ENCODE results near the gene GGACT. TPM values are rescaled to one million over a fixed set of nuclear protein-coding genes. Genes with fewer than 3 reads are reported as not detected.
"Not testable (repeated sequence)": the region's sequence is repeated elsewhere in the genome, so short reads cannot be mapped to it uniquely, and the experiment has no call there.

The GGACT gene
- polyA plus RNA-seq, 4 donors = 4.1 to 13.1 (median 4.8) TPM

GRCh38 chr13:100627120-100627519 is 38.5 kb upstream of the GGACT start:
- no peak for FAIRE-seq
- 88 to 93% (median 93%) methylated on average over 15 of the region's 15 CpGs for WGBS, 3 donors
- Histone ChIP-seq H3K27ac (ENCODE audit: low read depth in 1 of 3, low read length in 2 of 3) (no peak overlapping the region), H3K4me3 (ENCODE audit: low read depth in 1 of 3, low read length in 3 of 3) (no peak overlapping the region), H3K4me1 (ENCODE audit: control insufficient read depth in 3 of 3, insufficient read depth in 2 of 3, low read depth in 1 of 3, low read length in 2 of 3) (no peaks in the 10 kb centered on the region), H3K27me3 (ENCODE audit: control insufficient read depth in 3 of 3, insufficient read depth in 3 of 3, low read length in 3 of 3) (no peaks in the 10 kb centered on the region), H3K9me3 (ENCODE audit: control insufficient read depth in 2 of 2, insufficient read depth in 1 of 2, low read depth in 1 of 2, low read length in 1 of 2) (no peaks in the 10 kb centered on the region), H3K36me3 (ENCODE audit: control insufficient read depth in 3 of 3, insufficient read depth in 2 of 3, low read depth in 1 of 3, low read length in 3 of 3) (peaks cover 2 to 42% (median 4%) of the 10 kb centered on the region in 3 donors)
- DNase-seq = no peak

GRCh38 chr13:100625447-100625846 is 36.9 kb upstream of the GGACT start:
- WGBS, 3 donors = 88 to 93% (median 92%) methylated on average over 9 of the region's 9 CpGs
- Histone ChIP-seq H3K27ac (ENCODE audit: low read depth in 1 of 3, low read length in 2 of 3) (no peak overlapping the region), H3K36me3 (ENCODE audit: control insufficient read depth in 3 of 3, insufficient read depth in 2 of 3, low read depth in 1 of 3, low read length in 3 of 3) (peaks cover 2 to 47% (median 4%) of the 10 kb centered on the region in 3 donors), H3K4me3 (ENCODE audit: low read depth in 1 of 3, low read length in 3 of 3) (no peak overlapping the region), H3K9me3 (ENCODE audit: control insufficient read depth in 2 of 2, insufficient read depth in 1 of 2, low read depth in 1 of 2, low read length in 1 of 2) (peaks cover 0 to 3% of the 10 kb centered on the region in 2 donors), H3K4me1 (ENCODE audit: control insufficient read depth in 3 of 3, insufficient read depth in 2 of 3, low read depth in 1 of 3, low read length in 2 of 3) (no peaks in the 10 kb centered on the region), H3K27me3 (ENCODE audit: control insufficient read depth in 3 of 3, insufficient read depth in 3 of 3, low read length in 3 of 3) (no peaks in the 10 kb centered on the region)
- DNase-seq (no peak), FAIRE-seq (no peak)

GRCh38 chr13:100620792-100621191 is 32.2 kb upstream of the GGACT start:
- no peak overlapping the region for H3K27ac ChIP-seq (ENCODE audit: low read depth in 1 of 3, low read length in 2 of 3)
- H3K4me1 ChIP-seq (ENCODE audit: control insufficient read depth in 3 of 3, insufficient read depth in 2 of 3, low read depth in 1 of 3, low read length in 2 of 3) = no peaks in the 10 kb centered on the region
- no peak overlapping the region for H3K4me3 ChIP-seq (ENCODE audit: low read depth in 1 of 3, low read length in 3 of 3)
- peaks cover 2 to 27% (median 4%) of the 10 kb centered on the region in 3 donors for H3K36me3 ChIP-seq (ENCODE audit: control insufficient read depth in 3 of 3, insufficient read depth in 2 of 3, low read depth in 1 of 3, low read length in 3 of 3)
- no peaks in the 10 kb centered on the region for H3K27me3 ChIP-seq (ENCODE audit: control insufficient read depth in 3 of 3, insufficient read depth in 3 of 3, low read length in 3 of 3)
- FAIRE-seq = no peak
- no peak for DNase-seq
- 81 to 97% (median 94%) methylated on average over 4 of the region's 4 CpGs for WGBS, 3 donors
- peaks cover 0 to 9% of the 10 kb centered on the region in 2 donors for H3K9me3 ChIP-seq (ENCODE audit: control insufficient read depth in 2 of 2, insufficient read depth in 1 of 2, low read depth in 1 of 2, low read length in 1 of 2)

- no peak for FAIRE-seq
- WGBS, 3 donors = 77 to 96% (median 85%) methylated on average over 2 of the region's 2 CpGs
- peaks cover 0 to 9% of the 10 kb centered on the region in 2 donors for H3K9me3 ChIP-seq (ENCODE audit: control insufficient read depth in 2 of 2, insufficient read depth in 1 of 2, low read depth in 1 of 2, low read length in 1 of 2)
- DNase-seq = no peak
- no peak overlapping the region for H3K4me3 ChIP-seq (ENCODE audit: low read depth in 1 of 3, low read length in 3 of 3)
- no peaks in the 10 kb centered on the region for H3K4me1 ChIP-seq (ENCODE audit: control insufficient read depth in 3 of 3, insufficient read depth in 2 of 3, low read depth in 1 of 3, low read length in 2 of 3)
- H3K27ac ChIP-seq (ENCODE audit: low read depth in 1 of 3, low read length in 2 of 3) = no peak overlapping the region
- H3K27me3 ChIP-seq (ENCODE audit: control insufficient read depth in 3 of 3, insufficient read depth in 3 of 3, low read length in 3 of 3) = no peaks in the 10 kb centered on the region
- peaks cover 0 to 23% (median 4%) of the 10 kb centered on the region in 3 donors for H3K36me3 ChIP-seq (ENCODE audit: control insufficient read depth in 3 of 3, insufficient read depth in 2 of 3, low read depth in 1 of 3, low read length in 3 of 3)
Observed at GRCh38 chr13:100619940-100620339, 31.4 kb upstream of the GGACT start.

- not testable (repeated sequence) for H3K4me3 ChIP-seq (ENCODE audit: low read depth in 1 of 3, low read length in 3 of 3); H3K27ac ChIP-seq (ENCODE audit: low read depth in 1 of 3, low read length in 2 of 3); FAIRE-seq; H3K27me3 ChIP-seq (ENCODE audit: control insufficient read depth in 3 of 3, insufficient read depth in 3 of 3, low read length in 3 of 3); H3K9me3 ChIP-seq (ENCODE audit: control insufficient read depth in 2 of 2, insufficient read depth in 1 of 2, low read depth in 1 of 2, low read length in 1 of 2); H3K4me1 ChIP-seq (ENCODE audit: control insufficient read depth in 3 of 3, insufficient read depth in 2 of 3, low read depth in 1 of 3, low read length in 2 of 3); DNase-seq
- H3K36me3 ChIP-seq (ENCODE audit: control insufficient read depth in 3 of 3, insufficient read depth in 2 of 3, low read depth in 1 of 3, low read length in 3 of 3) = peaks cover 0 to 19% (median 4%) of the 10 kb centered on the region in 3 donors
- WGBS, 3 donors = 96 to 98% (median 98%) methylated on average over 20 to 22 of the region's 24 CpGs
Observed at GRCh38 chr13:100618897-100619296, 30.3 kb upstream of the GGACT start.

- Histone ChIP-seq H3K9me3 (ENCODE audit: control insufficient read depth in 2 of 2, insufficient read depth in 1 of 2, low read depth in 1 of 2, low read length in 1 of 2) (peaks cover 0 to 6% of the 10 kb centered on the region in 2 donors), H3K36me3 (ENCODE audit: control insufficient read depth in 3 of 3, insufficient read depth in 2 of 3, low read depth in 1 of 3, low read length in 3 of 3) (peaks cover 0 to 18% (median 0%) of the 10 kb centered on the region in 3 donors), H3K4me1 (ENCODE audit: control insufficient read depth in 3 of 3, insufficient read depth in 2 of 3, low read depth in 1 of 3, low read length in 2 of 3) (peaks cover 0 to 16% (median 3%) of the 10 kb centered on the region in 3 donors), H3K4me3 (ENCODE audit: low read depth in 1 of 3, low read length in 3 of 3) (no peak overlapping the region), H3K27ac (ENCODE audit: low read depth in 1 of 3, low read length in 2 of 3) (peak overlapping the region in 1 of 3 donors; percentile 39), H3K27me3 (ENCODE audit: control insufficient read depth in 3 of 3, insufficient read depth in 3 of 3, low read length in 3 of 3) (no peaks in the 10 kb centered on the region)
- FAIRE-seq (no peak), DNase-seq (peak in 1 of 2 donors; percentile 58)
- WGBS, 3 donors = 77 to 86% (median 84%) methylated on average over 5 of the region's 5 CpGs
Observed at GRCh38 chr13:100613031-100613430, 24.4 kb upstream of the GGACT start.

- FAIRE-seq = no peak
- 72 to 77% (median 76%) methylated on average over 9 of the region's 9 CpGs for WGBS, 3 donors
- H3K4me3 ChIP-seq (ENCODE audit: low read depth in 1 of 3, low read length in 3 of 3) = peak overlapping the region in 1 of 3 donors; percentile 1
- DNase-seq = no peak
- H3K27me3 ChIP-seq (ENCODE audit: control insufficient read depth in 3 of 3, insufficient read depth in 3 of 3, low read length in 3 of 3) = no peaks in the 10 kb centered on the region
- peaks cover 0 to 21% (median 0%) of the 10 kb centered on the region in 3 donors for H3K36me3 ChIP-seq (ENCODE audit: control insufficient read depth in 3 of 3, insufficient read depth in 2 of 3, low read depth in 1 of 3, low read length in 3 of 3)
- no peaks in the 10 kb centered on the region for H3K9me3 ChIP-seq (ENCODE audit: control insufficient read depth in 2 of 2, insufficient read depth in 1 of 2, low read depth in 1 of 2, low read length in 1 of 2)
- peaks cover 0 to 16% (median 3%) of the 10 kb centered on the region in 3 donors for H3K4me1 ChIP-seq (ENCODE audit: control insufficient read depth in 3 of 3, insufficient read depth in 2 of 3, low read depth in 1 of 3, low read length in 2 of 3)
- peak overlapping the region in 1 of 3 donors; percentile 38 for H3K27ac ChIP-seq (ENCODE audit: low read depth in 1 of 3, low read length in 2 of 3)
Observed at GRCh38 chr13:100611678-100612492, 23.3 kb upstream of the GGACT start.

- Histone ChIP-seq H3K4me3 (ENCODE audit: low read depth in 1 of 3, low read length in 3 of 3) (no peak overlapping the region), H3K4me1 (ENCODE audit: control insufficient read depth in 3 of 3, insufficient read depth in 2 of 3, low read depth in 1 of 3, low read length in 2 of 3) (peaks cover 0 to 16% (median 3%) of the 10 kb centered on the region in 3 donors), H3K27me3 (ENCODE audit: control insufficient read depth in 3 of 3, insufficient read depth in 3 of 3, low read length in 3 of 3) (no peaks in the 10 kb centered on the region), H3K27ac (ENCODE audit: low read depth in 1 of 3, low read length in 2 of 3) (no peak overlapping the region), H3K9me3 (ENCODE audit: control insufficient read depth in 2 of 2, insufficient read depth in 1 of 2, low read depth in 1 of 2, low read length in 1 of 2) (no peaks in the 10 kb centered on the region), H3K36me3 (ENCODE audit: control insufficient read depth in 3 of 3, insufficient read depth in 2 of 3, low read depth in 1 of 3, low read length in 3 of 3) (peaks cover 0 to 26% (median 0%) of the 10 kb centered on the region in 3 donors)
- no peak for FAIRE-seq
- WGBS, 3 donors = 45 to 60% (median 58%) methylated on average over 6 of the region's 6 CpGs
- no peak for DNase-seq
Observed at GRCh38 chr13:100610391-100611347, 22.1 kb upstream of the GGACT start.
